Psoas muscle (tissue), 8 donors: Measurements from ENCODE around the gene TRRAP. TPM values are rescaled to one million over a fixed set of nuclear protein-coding genes. Genes with fewer than 3 reads are reported as not detected.

ENCODE experiments used
- ATAC-seq, 4 donors: fragments of 200-7000 bp; cut with Tn5 transposase; one replicate each; pipeline ENCODE4 v1.9.1; 2020; ENCODE audit warnings: moderate library complexity in 3 of 4, mild to moderate bottlenecking in 2 of 4
- DNase-seq, 2 donors: peaks; one replicate each; pipeline ENCODE4 v3.0.0-alpha.2; 2020
- H3K27ac ChIP-seq: fragments of 200-600 bp; one replicate; pipeline ENCODE4 v1.8.0; 2022
- H3K27me3 ChIP-seq, 3 donors: fragments of 200-600 bp in 1 of 3; one replicate each; pipeline versions ENCODE4 v1.6.1 to v1.8.0; 2013 to 2022; ENCODE audit warnings: low read length in 2 of 3, mild to moderate bottlenecking in 2 of 3, moderate library complexity in 1 of 3; ENCODE audit not compliant: insufficient read depth in 3 of 3
- H3K36me3 ChIP-seq, 2 donors: fragments of 200-600 bp in 1 of 2; one replicate each; pipeline versions ENCODE4 v1.6.1 to v1.8.0; 2013 to 2022; ENCODE audit warnings: low read depth in 1 of 2, mild to moderate bottlenecking in 1 of 2, moderate library complexity in 1 of 2; ENCODE audit not compliant: insufficient read depth in 1 of 2
- H3K4me1 ChIP-seq: fragments of 200-600 bp; one replicate; pipeline ENCODE4 v1.8.0; 2022
- H3K4me3 ChIP-seq: fragments of 200-600 bp; one replicate; pipeline ENCODE4 v1.8.0; 2022; ENCODE audit warnings: mild to moderate bottlenecking
- H3K9me3 ChIP-seq: fragments of 200-600 bp; one replicate; pipeline ENCODE4 v1.8.0; 2022
- WGBS, 3 donors: extraction: QIAGEN DNeasy Blood & Tissue Kit; methylation state at CpG; one replicate each; pipeline versions ENCODE4 v1.1.6 to v1.1.7; 2013; 5-methylcytosine and 5-hydroxymethylcytosine counted together
- intact Hi-C, 2 donors: fragments of 100-400 bp; cut with DNase I; formaldehyde crosslinking; loops; one replicate each; pipeline versions ENCODE4 v1.11.0 to v1.14.2; 2022
- polyA plus RNA-seq, 3 donors: library from polyadenylated mRNA; stranded (reverse); fragments of 200-250 nt; gene quantifications; one replicate each; pipeline ENCODE4 v1.2.3, GENCODE V29; 2013
- total RNA-seq, 4 donors: library from RNA; stranded (reverse); fragmentation: NEBNext Ultra II Directional in 2 of 4; extraction: Animal tissue kit (Norgen Biotek cat#: 25700) in 2 of 4; gene quantifications; one replicate each; pipeline versions ENCODE4 v1.2.1 to v1.2.4, GENCODE V29; 2021 to 2023
- TF ChIP-seq, protein P1 (sequence below): fragments of 200-600 bp; IDR thresholded peaks from one replicate; pipeline ENCODE4 v1.8.0; 2022; ENCODE audit warnings: antibody characterized with exemption
- donor health status: healthy with polysubstance abuse.
- donor health status: DM: no; HTN: no; CAD: no; lungs with moderate emphysema.
- donor health status: Bipolar disorder and iron deficiency.
- donor health status: healthy.
- donor health status: DM: yes; HTN: yes; CAD: no.
- donor health status: DM: no; HTN: no; CAD: no.
- donor health status: DM: no; HTN: no; CAD: no.
- donor health status: DM: yes; HTN: yes; CAD: no.

Gene TRRAP
- total and polyA plus RNA-seq, 7 donors = 3.8 to 21.3 (median 13.3) TPM

GRCh38 chr7:98917331-98917730, 39.0 kb downstream of the TRRAP start:
- ATAC-seq (no peak), DNase-seq (no peak)
- Histone ChIP-seq H3K9me3 (no peaks in the 10 kb centered on the region), H3K27me3 (no peaks in the 10 kb centered on the region), H3K27ac (no peak overlapping the region), H3K4me3 (no peak overlapping the region), H3K36me3 (peaks cover 0 to 97% of the 10 kb centered on the region in 2 donors), H3K4me1 (peaks cover 2% of the 10 kb centered on the region)
- TF ChIP-seq, protein P1, sequence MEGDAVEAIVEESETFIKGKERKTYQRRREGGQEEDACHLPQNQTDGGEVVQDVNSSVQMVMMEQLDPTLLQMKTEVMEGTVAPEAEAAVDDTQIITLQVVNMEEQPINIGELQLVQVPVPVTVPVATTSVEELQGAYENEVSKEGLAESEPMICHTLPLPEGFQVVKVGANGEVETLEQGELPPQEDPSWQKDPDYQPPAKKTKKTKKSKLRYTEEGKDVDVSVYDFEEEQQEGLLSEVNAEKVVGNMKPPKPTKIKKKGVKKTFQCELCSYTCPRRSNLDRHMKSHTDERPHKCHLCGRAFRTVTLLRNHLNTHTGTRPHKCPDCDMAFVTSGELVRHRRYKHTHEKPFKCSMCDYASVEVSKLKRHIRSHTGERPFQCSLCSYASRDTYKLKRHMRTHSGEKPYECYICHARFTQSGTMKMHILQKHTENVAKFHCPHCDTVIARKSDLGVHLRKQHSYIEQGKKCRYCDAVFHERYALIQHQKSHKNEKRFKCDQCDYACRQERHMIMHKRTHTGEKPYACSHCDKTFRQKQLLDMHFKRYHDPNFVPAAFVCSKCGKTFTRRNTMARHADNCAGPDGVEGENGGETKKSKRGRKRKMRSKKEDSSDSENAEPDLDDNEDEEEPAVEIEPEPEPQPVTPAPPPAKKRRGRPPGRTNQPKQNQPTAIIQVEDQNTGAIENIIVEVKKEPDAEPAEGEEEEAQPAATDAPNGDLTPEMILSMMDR = no peak
- WGBS, 3 donors = 94 to 95% (median 95%) methylated on average over 12 of the region's 12 CpGs
- intact Hi-C loops = no loop called here

DNA sequence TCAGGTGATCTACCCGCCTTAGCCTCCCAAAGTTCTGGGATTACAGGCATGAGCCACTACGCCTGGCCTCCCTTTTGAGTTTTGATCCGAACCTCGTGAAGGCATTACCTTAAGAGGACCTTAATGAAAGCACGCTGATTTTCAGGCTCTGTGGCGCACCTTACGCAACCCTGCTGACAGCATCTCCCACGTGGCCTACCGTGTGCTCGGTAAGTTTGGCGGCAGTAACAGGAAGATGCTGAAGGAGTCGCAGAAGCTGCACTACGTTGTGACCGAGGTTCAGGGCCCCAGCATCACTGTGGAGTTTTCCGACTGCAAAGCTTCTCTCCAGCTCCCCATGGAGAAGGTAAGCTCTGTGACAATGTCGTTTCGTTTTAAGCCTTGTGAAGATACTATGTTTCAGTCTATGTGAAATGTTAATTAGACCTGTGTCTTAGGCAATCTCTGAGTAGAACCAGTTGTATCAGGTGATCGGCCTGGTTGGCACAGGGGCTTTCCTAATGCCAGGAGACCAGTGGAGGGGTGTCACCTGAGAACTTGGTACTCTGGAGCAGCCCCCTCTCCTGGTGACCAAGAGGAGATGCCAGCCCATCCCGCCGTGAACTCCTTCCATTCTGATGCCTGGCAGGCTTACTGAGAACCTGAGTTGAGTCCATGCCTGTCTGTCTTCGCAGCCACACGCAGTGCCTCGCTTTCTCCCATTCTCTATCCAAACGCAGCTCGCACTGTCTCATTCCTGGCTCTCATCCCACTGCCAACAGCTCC, 43.5 kb downstream of the TRRAP start:
- DNase-seq (no peak), ATAC-seq (peak in 2 of 4 donors; percentile 33 to 45)
- TF ChIP-seq, protein P1 = no peak
- Histone ChIP-seq H3K4me3 (no peak overlapping the region), H3K27me3 (no peaks in the 10 kb centered on the region), H3K27ac (no peak overlapping the region), H3K36me3 (peaks cover 7 to 99% of the 10 kb centered on the region in 2 donors), H3K4me1 (no peaks in the 10 kb centered on the region), H3K9me3 (no peaks in the 10 kb centered on the region)
- WGBS, 3 donors = 87 to 92% (median 88%) methylated on average over 25 of the region's 25 CpGs
- intact Hi-C loops = no loop called here

DNA sequence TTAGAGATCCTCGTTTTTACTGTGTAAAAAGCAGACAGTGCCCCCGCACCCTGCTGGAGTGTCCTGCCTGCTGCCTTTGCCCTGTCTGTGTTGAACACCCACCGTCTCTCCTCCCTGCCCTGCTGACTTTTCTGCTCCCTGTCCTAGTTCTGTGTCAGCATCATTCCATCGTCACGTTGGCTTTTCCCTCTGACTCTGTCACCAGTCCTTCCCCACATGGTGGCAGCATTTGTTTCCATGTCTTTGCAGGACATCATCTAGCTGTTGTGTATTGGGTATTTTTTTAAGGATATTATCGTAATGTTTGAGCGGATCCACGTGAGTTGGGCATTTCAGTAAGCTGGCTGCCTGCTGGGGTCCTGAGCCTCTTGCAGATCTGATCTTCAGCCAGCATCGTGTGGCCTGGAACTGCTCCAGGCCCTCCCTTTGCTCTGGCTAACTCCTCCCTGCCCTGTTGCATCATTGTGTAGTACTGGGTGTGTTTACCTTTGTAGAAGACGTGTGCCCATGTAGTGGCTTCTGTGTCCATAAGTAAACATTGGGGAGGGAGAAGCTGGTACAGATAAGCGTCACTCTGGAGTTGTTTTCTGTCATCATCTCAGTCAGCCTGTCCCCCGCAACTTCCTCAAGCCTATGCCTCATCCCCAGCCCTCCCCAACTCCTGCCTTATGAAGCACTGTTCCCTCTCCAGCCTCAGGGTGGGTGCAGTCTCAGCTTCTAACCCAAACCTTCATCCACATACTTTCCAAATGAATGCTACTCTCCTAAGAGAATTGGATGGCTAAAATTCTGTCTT, 44.3 kb downstream of the TRRAP start:
- TF ChIP-seq, protein P1 = no peak
- no peak for DNase-seq
- H3K36me3 ChIP-seq = peaks cover 7 to 99% of the 10 kb centered on the region in 2 donors
- H3K27me3 ChIP-seq = no peaks in the 10 kb centered on the region
- H3K9me3 ChIP-seq = no peaks in the 10 kb centered on the region
- intact Hi-C loops = no loop called here
- H3K4me3 ChIP-seq = no peak overlapping the region
- H3K27ac ChIP-seq = no peak overlapping the region
- WGBS, 3 donors = 73 to 81% (median 75%) methylated on average over 12 of the region's 12 CpGs
- peak in 3 of 4 donors; percentile 52 to 80 (median 71) for ATAC-seq
- H3K4me1 ChIP-seq = no peaks in the 10 kb centered on the region

DNA sequence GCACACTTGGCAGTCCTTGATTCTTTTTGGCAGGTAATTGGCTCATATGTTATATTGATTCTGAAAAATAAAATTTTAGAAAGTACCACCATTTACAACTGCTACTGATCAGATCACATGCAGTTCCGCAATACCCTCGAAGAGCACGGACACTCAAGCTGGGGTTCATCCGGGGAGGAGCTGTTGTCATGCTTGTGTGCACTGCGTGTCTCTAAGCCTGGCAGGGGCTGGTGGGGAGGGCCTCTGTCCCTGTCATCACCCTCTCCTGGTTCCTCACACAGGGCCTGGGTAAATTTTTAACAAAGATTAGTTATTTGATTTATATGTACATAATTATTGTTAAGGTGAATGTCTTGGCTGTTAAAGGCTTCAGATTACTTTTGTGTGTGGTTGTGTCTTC, 45.2 kb downstream of the TRRAP start:
- ATAC-seq = no peak
- Histone ChIP-seq H3K36me3 (peaks cover 7 to 99% of the 10 kb centered on the region in 2 donors), H3K4me1 (no peaks in the 10 kb centered on the region), H3K9me3 (no peaks in the 10 kb centered on the region), H3K4me3 (no peak overlapping the region), H3K27ac (no peak overlapping the region), H3K27me3 (no peaks in the 10 kb centered on the region)
- WGBS, 3 donors = 95 to 97% (median 95%) methylated on average over 5 of the region's 5 CpGs
- TF ChIP-seq, protein P1 = no peak
- intact Hi-C loops = no loop called here
- no peak for DNase-seq
